WI38 (cell line): ENCODE data around the gene NUCB2.
"Not testable (repeated sequence)": the region's sequence is repeated elsewhere in the genome, so short reads cannot be mapped to it uniquely, and the experiment has no call there.

Experiments used
- H3K4me3 ChIP-seq: 2 replicates; pipeline ENCODE4 v1.5.1; 2011; ENCODE audit warnings: low read depth, mild to moderate bottlenecking, control low read depth, low read length
- CTCF ChIP-seq: IDR thresholded peaks from 2 replicates; pipeline ENCODE4 v1.5.1; 2012; ENCODE audit warnings: low read depth, mild to moderate bottlenecking, control low read depth, low read length

Gene NUCB2

DNA sequence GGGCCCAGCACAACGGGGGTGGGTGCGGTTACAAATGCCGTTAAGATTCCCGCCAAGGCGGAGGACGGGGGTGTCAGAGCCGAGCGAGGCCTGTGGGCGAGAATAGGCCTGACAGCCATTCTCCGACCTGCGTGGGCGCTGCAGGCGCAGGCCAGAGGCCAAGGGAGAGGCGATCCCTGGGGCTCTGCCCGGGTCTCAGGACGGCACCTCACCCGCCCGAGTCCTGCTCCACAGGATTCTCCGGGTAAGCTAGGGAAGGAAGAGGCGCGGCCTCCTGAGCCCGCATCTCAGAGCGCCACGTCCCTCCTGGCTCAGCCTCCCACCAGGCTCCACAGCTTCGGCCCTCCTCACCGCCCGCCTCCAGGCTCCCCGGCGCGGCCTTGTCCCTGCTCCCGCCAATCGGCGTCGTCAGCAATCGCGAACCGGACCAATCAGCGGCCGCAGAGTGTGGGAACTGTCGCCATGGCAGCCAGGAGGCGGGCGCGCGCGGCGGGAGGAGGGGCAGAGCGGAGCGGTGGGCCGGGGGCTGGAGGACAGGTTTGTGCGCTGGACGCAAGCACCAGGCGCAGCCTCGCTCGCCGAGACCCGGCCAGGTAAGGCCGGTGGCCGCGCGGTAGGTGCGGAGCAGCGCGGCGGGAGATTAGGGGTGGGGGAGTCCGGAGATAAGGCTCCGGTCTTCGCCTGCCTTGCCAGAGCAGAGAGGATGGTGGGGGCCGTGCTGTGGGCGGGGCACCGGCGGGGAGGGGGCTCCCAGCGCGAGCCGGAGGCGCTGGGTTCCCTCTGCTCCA is at the start of gene NUCB2:
Gene NUCB2 (plus strand): TSS at position 504 of the 788 bp plus-strand sequence. CDS start 18,585 bp downstream, outside the sequence.
- no peak for TF ChIP-seq CTCF
- peak within 1 kb of the TSS; percentile 90 for H3K4me3 ChIP-seq

GRCh38 chr11:17228186-17228925 is 48.2 kb upstream of the NUCB2 start:
- H3K4me3 ChIP-seq, result not testable (repeated sequence)

- TF ChIP-seq CTCF, result no peak
- no peak overlapping the region for H3K4me3 ChIP-seq
These were observed 46.9 kb upstream of the NUCB2 start for GRCh38 chr11:17229481-17230152.

DNA sequence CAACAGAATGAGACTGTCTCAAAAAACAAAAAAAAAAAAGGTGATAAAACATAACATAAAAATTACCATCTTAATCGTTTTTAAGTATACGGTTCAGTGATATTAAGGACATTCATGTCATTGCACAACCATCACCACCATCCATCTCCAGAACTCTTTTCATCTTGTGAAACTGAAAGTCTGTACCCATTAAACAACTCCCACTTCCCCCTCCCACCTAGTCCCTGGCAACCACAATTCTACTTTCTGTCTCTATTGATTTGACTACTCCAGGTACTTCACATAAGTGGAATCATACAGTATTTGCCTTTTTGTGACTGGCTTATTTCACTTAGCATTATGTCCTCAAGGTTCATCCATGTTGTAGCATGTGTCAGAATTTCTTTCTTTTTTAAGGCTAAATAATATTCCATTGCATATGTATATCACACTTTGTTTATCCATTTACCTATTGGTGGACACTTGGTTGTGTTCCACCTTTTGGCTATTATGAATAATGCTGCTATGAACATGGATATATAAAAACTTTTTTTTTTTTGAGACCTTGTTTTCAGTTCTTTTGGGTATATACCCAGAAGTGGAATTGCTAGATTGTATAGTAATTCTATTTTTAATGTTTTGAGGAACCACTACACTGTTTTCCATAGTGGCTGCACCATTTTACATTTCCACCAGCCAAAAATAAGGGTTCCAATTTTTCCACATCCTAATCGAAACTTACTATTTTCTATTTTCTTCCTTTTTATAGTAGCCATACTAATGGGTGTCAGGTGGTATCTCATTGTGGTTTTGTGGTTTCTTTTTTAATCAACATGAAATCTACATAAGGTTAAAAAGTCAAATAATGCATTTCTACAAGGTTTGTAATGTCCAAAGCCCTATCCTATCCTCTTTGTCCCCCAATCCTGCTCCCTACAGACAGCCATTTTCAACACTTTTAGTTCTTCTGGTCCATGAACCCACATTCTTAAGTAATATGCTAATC is 45.4 kb upstream of the NUCB2 start:
- TF ChIP-seq CTCF, result no peak
- H3K4me3 ChIP-seq, result no peak overlapping the region

DNA sequence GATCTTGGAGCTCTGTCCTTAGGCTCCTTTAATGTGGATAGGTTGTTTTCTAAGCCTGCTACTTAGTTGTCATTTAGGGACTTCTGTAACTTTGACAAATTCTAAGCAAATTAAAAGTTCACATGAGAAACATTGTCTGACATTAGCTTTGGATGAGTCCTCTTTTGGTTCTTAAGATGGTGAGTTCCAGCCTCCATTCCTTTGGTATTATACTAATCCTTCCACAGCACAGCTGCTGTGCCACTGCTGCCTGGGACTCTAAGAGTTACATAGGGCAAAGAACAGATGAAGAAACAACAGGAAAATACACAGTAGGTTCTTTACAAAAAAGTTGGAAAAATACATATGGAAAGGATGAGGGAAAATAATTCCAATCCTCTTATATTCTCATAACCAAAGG is 43.4 kb upstream of the NUCB2 start:
- no peak for TF ChIP-seq CTCF
- no peak overlapping the region for H3K4me3 ChIP-seq

- H3K4me3 ChIP-seq, result no peak overlapping the region
- no peak for TF ChIP-seq CTCF
These were observed 38.2 kb upstream of the NUCB2 start for GRCh38 chr11:17238377-17238776.

- not testable (repeated sequence) for H3K4me3 ChIP-seq
These were observed 36.6 kb upstream of the NUCB2 start for GRCh38 chr11:17239927-17240326.
